ENCODE measurements around the gene UBTD2.

Gene UBTD2

GRCh38 chr5:172162323-172162986, 121.1 kb downstream of the UBTD2 start:
- no peak overlapping the region for H3K4me3 Mint-ChIP-seq
- H3K36me3 Mint-ChIP-seq (ENCODE audit: low read depth) = peaks cover 3% of the 10 kb centered on the region
- H3K27ac Mint-ChIP-seq = peak overlapping the region; percentile 0 to 10 (median 4)
- peaks cover 38% of the 10 kb centered on the region for H3K4me1 Mint-ChIP-seq
- no peaks in the 10 kb centered on the region for H3K9me3 Mint-ChIP-seq
- no peaks in the 10 kb centered on the region for H3K27me3 Mint-ChIP-seq (ENCODE audit: low read depth)
- peak in 2 of 3 experiments; percentile 16 to 26 for TF ChIP-seq CTCF (IDR thresholded peaks at IDR 0.05; ENCODE audit: unreplicated experiment in 3 of 3)

GRCh38 chr5:172160506-172160905, 123.1 kb downstream of the UBTD2 start:
- Mint-ChIP-seq H3K36me3 (ENCODE audit: low read depth) (peaks cover 9% of the 10 kb centered on the region), H3K27ac (no peak overlapping the region), H3K9me3 (no peaks in the 10 kb centered on the region), H3K27me3 (ENCODE audit: low read depth) (no peaks in the 10 kb centered on the region), H3K4me1 (peaks cover 25% of the 10 kb centered on the region), H3K4me3 (no peak overlapping the region)
- TF ChIP-seq CTCF (IDR thresholded peaks at IDR 0.05; ENCODE audit: unreplicated experiment in 3 of 3) = no peak

Data from nephron (organoid).